SK-N-SH (cell line): ENCODE results near the gene CHST3. TPM values are rescaled to one million over a fixed set of nuclear protein-coding genes. Genes with fewer than 3 reads are reported as not detected.

Experiments used
- CTCF ChIA-PET: fragments of 300-600, 350-600 bp; formaldehyde crosslinking; extraction: SDS; loops from one replicate; lab custom pipeline; 2021; lab: Yijun Ruan, JAX
- POLR2A ChIA-PET: fragments of 350-600 bp; sonication (Branson Sonifier 250); formaldehyde crosslinking; extraction: SDS; loops from one replicate; lab custom pipeline; 2020; ENCODE audit warnings: antibody characterized with exemption, inconsistent platforms; lab: Yijun Ruan, JAX
- DNase-seq: peaks from one replicate; pipeline ENCODE4 v3.0.0; 2012
- H2AFZ ChIP-seq: fragments of 200-600 bp; sonication (generic); 2 replicates; pipeline ENCODE4 v1.8.1; 2016; ENCODE audit warnings: antibody characterized with exemption, mild to moderate bottlenecking, low read depth
- H3F3A ChIP-seq: fragments of 200-600 bp; sonication (generic); replicated peaks from 2 replicates; pipeline ENCODE3; 2016; ENCODE audit warnings: antibody characterized with exemption, mild to moderate bottlenecking; ENCODE audit not compliant: insufficient read depth
- H3K27ac ChIP-seq, 2 experiments: fragments of 200-500 bp in 1 of 2; fragments of 200-600 bp in 1 of 2; sonication (Bioruptor generic) in 1 of 2; sonication (generic), shearing (Covaris generic) in 1 of 2; 2 replicates each; pipeline versions ENCODE4 v1.5.1 to v1.6.1; 2014 to 2016; ENCODE audit warnings: low read depth in 2 of 2, inconsistent platforms in 1 of 2, low read length in 1 of 2, mild to moderate bottlenecking in 1 of 2, mixed read lengths in 1 of 2
- H3K27me3 ChIP-seq: fragments of 200-600 bp; sonication (generic), shearing (Covaris generic); 2 replicates; pipeline ENCODE4 v1.6.1; 2016; ENCODE audit warnings: mixed run types; ENCODE audit not compliant: insufficient read depth
- H3K36me3 ChIP-seq, 2 experiments: fragments of 200-500 bp in 1 of 2; fragments of 200-600 bp in 1 of 2; sonication (Bioruptor generic) in 1 of 2; sonication (generic) in 1 of 2; replicated peaks in 1 of 2; 2 replicates each; pipeline versions ENCODE3 to v1.5.1; 2014 to 2016; ENCODE audit warnings: low read length in 1 of 2, mild to moderate bottlenecking in 1 of 2; ENCODE audit not compliant: insufficient read depth in 2 of 2, control insufficient read depth in 1 of 2
- H3K4me1 ChIP-seq, 2 experiments: fragments of 200-500 bp in 1 of 2; fragments of 200-600 bp in 1 of 2; sonication (Bioruptor generic) in 1 of 2; sonication (generic), shearing (Covaris generic) in 1 of 2; 2 replicates each; pipeline versions ENCODE4 v1.5.1 to v1.6.1; 2014 to 2016; ENCODE audit warnings: low read depth in 1 of 2, low read length in 1 of 2, mixed run types in 1 of 2; ENCODE audit not compliant: insufficient read depth in 2 of 2, control insufficient read depth in 1 of 2
- H3K4me2 ChIP-seq: fragments of 200-600 bp; sonication (generic), shearing (Covaris generic); 2 replicates; pipeline ENCODE4 v1.6.1; 2017; ENCODE audit warnings: mixed run types
- H3K4me3 ChIP-seq, 2 experiments: fragments of 200-500 bp in 1 of 2; fragments of 200-600 bp in 1 of 2; sonication (Bioruptor generic) in 1 of 2; sonication (generic), shearing (Covaris generic) in 1 of 2; 2 replicates each; pipeline versions ENCODE4 v1.5.1 to v1.8.1; 2014 to 2016; ENCODE audit warnings: low read depth in 2 of 2, inconsistent platforms in 1 of 2, low read length in 1 of 2, mild to moderate bottlenecking in 1 of 2, mixed read lengths in 1 of 2, moderate library complexity in 1 of 2
- H3K79me2 ChIP-seq: fragments of 200-600 bp; sonication (generic); 2 replicates; pipeline ENCODE4 v1.8.1; 2017; ENCODE audit warnings: mild to moderate bottlenecking; ENCODE audit not compliant: insufficient read depth
- H3K9ac ChIP-seq: fragments of 200-600 bp; sonication (generic); 2 replicates; pipeline ENCODE4 v1.6.1; 2017; ENCODE audit warnings: mixed run types
- H3K9me2 ChIP-seq: fragments of 200-600 bp; sonication (generic); 2 replicates; pipeline ENCODE4 v1.6.1; 2017; ENCODE audit warnings: mixed run types
- H3K9me3 ChIP-seq: fragments of 200-600 bp; sonication (generic); 2 replicates; pipeline ENCODE4 v1.6.1; 2017; ENCODE audit warnings: mixed run types, mild to moderate bottlenecking, moderate library complexity
- H4K20me1 ChIP-seq: fragments of 200-600 bp; sonication (generic); 2 replicates; pipeline ENCODE4 v1.6.1; 2017; ENCODE audit warnings: mild to moderate bottlenecking, mixed run types; ENCODE audit not compliant: insufficient read depth
- EP300 ChIP-seq, 2 experiments: IDR thresholded peaks; 2 replicates each; pipeline versions ENCODE4 v1.4.0 to v1.6.1; 2012; ENCODE audit warnings: borderline replicate concordance in 1 of 2, low read depth in 1 of 2, low read length in 1 of 2
- EZH2phosphoT487 ChIP-seq: fragments of 200-600 bp; sonication (generic); IDR thresholded peaks from 2 replicates; pipeline ENCODE4 v1.6.1; 2017; ENCODE audit warnings: low read depth, mixed run types, mild to moderate bottlenecking, antibody characterized with exemption, moderate library complexity, borderline replicate concordance
- FOXM1 ChIP-seq: IDR thresholded peaks from 2 replicates; pipeline ENCODE4 v1.4.0; 2012; ENCODE audit warnings: low read depth, mild to moderate bottlenecking
- GABPA ChIP-seq: IDR thresholded peaks from 2 replicates; pipeline ENCODE4 v1.4.0; 2012; ENCODE audit warnings: low read depth, mild to moderate bottlenecking
- GATA2 ChIP-seq: sonication (generic); formaldehyde crosslinking; IDR thresholded peaks from 2 replicates; pipeline ENCODE4 v1.5.0; 2020; ENCODE audit warnings: mild to moderate bottlenecking, missing genetic modification reagents
- JUND ChIP-seq: IDR thresholded peaks from 2 replicates; pipeline ENCODE4 v1.4.0; 2012
- MEF2A ChIP-seq: IDR thresholded peaks from 2 replicates; pipeline ENCODE4 v1.4.0; 2012; ENCODE audit warnings: low read depth, borderline replicate concordance
- NFIC ChIP-seq: IDR thresholded peaks from 2 replicates; pipeline ENCODE4 v1.4.0; 2012; ENCODE audit warnings: borderline replicate concordance
- NRF1 ChIP-seq: IDR thresholded peaks from 2 replicates; pipeline ENCODE4 v1.6.1; 2012; ENCODE audit warnings: low read depth, mild to moderate bottlenecking, low read length
- POLR2AphosphoS5 ChIP-seq: IDR thresholded peaks from 2 replicates; pipeline ENCODE4 v1.6.1; 2012; ENCODE audit warnings: low read depth, low read length
- RAD21 ChIP-seq: IDR thresholded peaks from 2 replicates; pipeline ENCODE4 v1.6.1; 2012; ENCODE audit warnings: mild to moderate bottlenecking, low read length
- RXRA ChIP-seq: IDR thresholded peaks from 2 replicates; pipeline ENCODE4 v1.4.0; 2012; ENCODE audit warnings: low read depth, mild to moderate bottlenecking, borderline replicate concordance
- SMC3 ChIP-seq: IDR thresholded peaks from 2 replicates; pipeline ENCODE4 v1.6.1; 2012; ENCODE audit warnings: low read depth, low read length, improper control_type of control experiment
- TAF1 ChIP-seq: IDR thresholded peaks from 2 replicates; pipeline ENCODE4 v1.6.1; 2012; ENCODE audit warnings: low read depth, mild to moderate bottlenecking, low read length, moderate library complexity, borderline replicate concordance
- TCF12 ChIP-seq: IDR thresholded peaks from 2 replicates; pipeline ENCODE4 v1.4.0; 2012
- TEAD4 ChIP-seq: IDR thresholded peaks from 2 replicates; pipeline ENCODE4 v1.4.0; 2012; ENCODE audit warnings: mild to moderate bottlenecking, borderline replicate concordance; ENCODE audit not compliant: insufficient read depth
- WGBS: methylation state at CpG from one replicate; pipeline ENCODE4 v1.1.6; 2017; ENCODE audit warnings: low lambda C conversion rate; 5-methylcytosine and 5-hydroxymethylcytosine counted together
- polyA plus RNA-seq, 3 experiments: library from polyadenylated mRNA; depleted of rRNA; stranded (reverse); fragments of >200 nt; gene quantifications; 2 replicates each; pipeline ENCODE4 v1.2.3, GENCODE V29; 2012
- TF ChIP-seq, protein P1 (sequence below): IDR thresholded peaks from 2 replicates; pipeline ENCODE4 v1.4.0; 2012; ENCODE audit warnings: low read depth, borderline replicate concordance
- TF ChIP-seq, protein P2 (sequence below): IDR thresholded peaks from 2 replicates; pipeline ENCODE4 v1.4.0; 2012; ENCODE audit warnings: low read depth
- TF ChIP-seq, protein P3 (sequence below): fragments of 150-350 bp; IDR thresholded peaks from 2 replicates; pipeline ENCODE4 v1.6.1; 2016; ENCODE audit warnings: mild to moderate bottlenecking, low read depth, low read length
- TF ChIP-seq, protein P4 (sequence below): IDR thresholded peaks from 2 replicates; pipeline ENCODE4; 2012

Gene CHST3
- polyA plus RNA-seq, 1 of the 3 experiments (the other 2 are of a cell fraction): 6.0 TPM

DNA sequence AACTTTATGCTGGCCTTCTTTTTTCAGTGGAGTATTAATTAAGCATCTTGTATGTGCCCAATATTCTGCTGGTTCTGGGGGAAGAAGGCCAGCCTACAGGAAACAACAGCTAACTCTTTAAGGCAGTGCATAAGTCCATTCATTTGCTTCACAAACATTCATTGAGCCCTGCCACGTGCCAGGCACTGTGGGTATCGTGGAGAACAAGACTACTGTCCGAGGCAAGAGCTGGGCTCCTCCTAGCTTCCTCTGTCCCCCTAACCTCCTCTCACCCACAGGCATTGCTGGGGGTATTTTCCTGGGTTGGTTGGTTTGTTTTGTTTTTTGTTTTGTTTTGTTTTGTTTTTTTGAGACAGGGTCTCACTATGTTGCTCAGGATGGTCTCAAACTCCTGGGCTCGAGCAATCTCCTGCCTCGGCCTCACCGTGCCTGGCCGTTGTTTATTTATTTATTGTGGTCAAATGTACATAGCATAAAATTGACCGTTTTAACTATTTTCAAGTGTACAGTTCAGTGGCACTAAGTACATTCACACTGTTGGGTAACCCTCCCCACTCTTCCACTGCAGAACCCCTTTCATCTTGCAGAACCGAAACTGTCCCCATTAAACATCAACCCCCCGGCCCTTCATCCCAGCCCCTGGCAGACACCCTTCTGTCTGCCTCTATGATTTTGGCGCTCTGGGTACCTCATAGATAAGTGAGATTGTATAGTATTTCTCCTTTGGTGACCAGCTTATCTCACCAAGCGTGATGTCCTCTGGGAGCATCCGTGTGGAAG lies 32.6 kb downstream of the CHST3 start:
- Histone ChIP-seq H3K79me2 (peaks cover 82% of the 10 kb centered on the region), H2AFZ (no peak overlapping the region), H3K9ac (no peak overlapping the region), H3K4me2 (no peak overlapping the region), H3K27ac (no peak overlapping the region), H3K27me3 (no peaks in the 10 kb centered on the region), H3K9me3 (no peaks in the 10 kb centered on the region), H4K20me1 (0 out of 2 replicates have a peak, but pooled peaks cover 5% of the 10 kb centered on the region), H3K4me3 (no peak overlapping the region), H3K36me3 (no peaks in the 10 kb centered on the region), H3F3A (peaks cover 4% of the 10 kb centered on the region), H3K4me1 (peaks cover 19 to 38% of the 10 kb centered on the region in 2 experiments), H3K9me2 (no peaks in the 10 kb centered on the region)
- no peak for TF ChIP-seq RXRA
- no peak for TF ChIP-seq FOXM1
- TF ChIP-seq, protein P1, sequence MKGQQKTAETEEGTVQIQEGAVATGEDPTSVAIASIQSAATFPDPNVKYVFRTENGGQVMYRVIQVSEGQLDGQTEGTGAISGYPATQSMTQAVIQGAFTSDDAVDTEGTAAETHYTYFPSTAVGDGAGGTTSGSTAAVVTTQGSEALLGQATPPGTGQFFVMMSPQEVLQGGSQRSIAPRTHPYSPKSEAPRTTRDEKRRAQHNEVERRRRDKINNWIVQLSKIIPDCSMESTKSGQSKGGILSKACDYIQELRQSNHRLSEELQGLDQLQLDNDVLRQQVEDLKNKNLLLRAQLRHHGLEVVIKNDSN: no peak
- no peak for TF ChIP-seq NFIC
- no peak for TF ChIP-seq GATA2 (CRISPR knock-in tag)
- 95% methylated on average over 13 of the region's 13 CpGs for WGBS
- CTCF ChIA-PET: interaction anchor here (2.4 to 3.1 kb wide), 3 partner anchors 39 to 52 kb away, joined by 6 to 22 read pairs (median 12); no protein-coding TSS in a partner anchor
- DNase-seq: no peak
- POLR2A ChIA-PET: interaction anchor here (0.8 kb wide), 1 partner anchor 14 kb away, joined by 3 read pairs; no protein-coding TSS in a partner anchor

DNA sequence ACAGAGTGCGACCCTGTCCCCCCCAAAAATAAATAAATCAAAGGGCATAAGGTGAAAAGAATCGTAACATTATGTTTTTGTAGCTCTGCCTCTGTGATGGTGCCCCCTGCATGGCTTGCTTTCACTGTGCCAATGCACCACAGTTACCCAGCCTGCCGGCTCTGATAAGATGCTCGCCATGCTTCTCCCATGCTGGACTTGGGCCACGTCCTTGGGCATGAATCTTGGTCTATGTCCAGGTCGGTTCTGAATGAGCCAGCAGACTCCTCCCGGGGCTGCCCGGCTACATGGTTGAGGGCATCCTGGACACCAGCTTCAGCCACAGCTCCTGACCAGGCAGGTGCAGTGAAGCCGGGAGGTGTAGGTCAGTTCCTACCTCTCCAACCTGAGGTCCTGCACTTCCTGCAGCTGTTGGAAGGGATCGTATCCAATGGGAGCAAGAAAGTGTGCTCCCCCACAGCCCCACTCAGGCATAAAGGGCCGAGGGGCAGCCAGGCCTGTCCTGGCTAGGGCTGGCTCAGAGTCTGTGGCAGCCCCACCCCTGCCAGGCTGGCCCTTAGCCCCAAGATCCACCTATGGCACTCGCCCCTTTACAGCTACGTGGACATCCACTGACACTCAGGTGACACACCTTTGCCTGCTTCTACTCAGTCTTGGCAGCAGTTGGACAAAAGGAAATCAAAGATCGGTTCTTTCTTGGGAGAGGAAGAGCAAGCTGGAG lies 34.1 kb downstream of the CHST3 start:
- peaks cover 19 to 38% of the 10 kb centered on the region in 2 experiments for H3K4me1 ChIP-seq
- H2AFZ ChIP-seq: no peak overlapping the region

More for the DNA sequence above, 34.1 kb downstream of the CHST3 start:
- peaks cover 4% of the 10 kb centered on the region for H3F3A ChIP-seq
- H3K9me2 ChIP-seq: no peaks in the 10 kb centered on the region
- ChIA-PET POLR2A (interaction anchor here (1.0 to 1.7 kb wide), 5 partner anchors 11 to 275 kb away, joined by 3 to 10 read pairs (median 6); partner anchors contain the start of genes CHST3 and DDIT4), CTCF (interaction anchor here (0.8 to 3.1 kb wide), 12 partner anchors 10 to 339 kb away, joined by 3 to 22 read pairs (median 4); partner anchors contain the start of gene CHST3)
- peak overlapping the region; percentile 74 for H3K4me2 ChIP-seq
- no peaks in the 10 kb centered on the region for H4K20me1 ChIP-seq
- no peaks in the 10 kb centered on the region for H3K36me3 ChIP-seq
- no peak for DNase-seq
- peak overlapping the region; percentile 80 to 90 for H3K27ac ChIP-seq
- 60% methylated on average over 9 of the region's 14 CpGs for WGBS
- H3K9ac ChIP-seq: 0 out of 2 replicates have a peak overlapping the region, but pooled peaks have one; percentile 18
- H3K9me3 ChIP-seq: no peaks in the 10 kb centered on the region
- no peak for TF ChIP-seq JUND
- TF ChIP-seq RAD21: no peak
- TF ChIP-seq, protein P2, sequence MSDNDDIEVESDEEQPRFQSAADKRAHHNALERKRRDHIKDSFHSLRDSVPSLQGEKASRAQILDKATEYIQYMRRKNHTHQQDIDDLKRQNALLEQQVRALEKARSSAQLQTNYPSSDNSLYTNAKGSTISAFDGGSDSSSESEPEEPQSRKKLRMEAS: no peak
- TF ChIP-seq EZH2phosphoT487: no peak
- TF ChIP-seq SMC3: no peak
- no peak for TF ChIP-seq NFIC
- no peak for TF ChIP-seq TCF12
- TF ChIP-seq MEF2A: no peak
- TF ChIP-seq RXRA: no peak
- TF ChIP-seq, protein P3, sequence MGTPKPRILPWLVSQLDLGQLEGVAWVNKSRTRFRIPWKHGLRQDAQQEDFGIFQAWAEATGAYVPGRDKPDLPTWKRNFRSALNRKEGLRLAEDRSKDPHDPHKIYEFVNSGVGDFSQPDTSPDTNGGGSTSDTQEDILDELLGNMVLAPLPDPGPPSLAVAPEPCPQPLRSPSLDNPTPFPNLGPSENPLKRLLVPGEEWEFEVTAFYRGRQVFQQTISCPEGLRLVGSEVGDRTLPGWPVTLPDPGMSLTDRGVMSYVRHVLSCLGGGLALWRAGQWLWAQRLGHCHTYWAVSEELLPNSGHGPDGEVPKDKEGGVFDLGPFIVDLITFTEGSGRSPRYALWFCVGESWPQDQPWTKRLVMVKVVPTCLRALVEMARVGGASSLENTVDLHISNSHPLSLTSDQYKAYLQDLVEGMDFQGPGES: no peak
- no peak for TF ChIP-seq TEAD4
- TF ChIP-seq NRF1: no peak
- no peak for TF ChIP-seq POLR2AphosphoS5
- TF ChIP-seq GABPA: no peak
- no peak for TF ChIP-seq EP300 (IDR thresholded peaks at IDR 0.05; ENCODE audit: borderline replicate concordance in 1 of 2, low read depth in 1 of 2, low read length in 1 of 2)
- TF ChIP-seq TAF1: no peak
- TF ChIP-seq, protein P4, sequence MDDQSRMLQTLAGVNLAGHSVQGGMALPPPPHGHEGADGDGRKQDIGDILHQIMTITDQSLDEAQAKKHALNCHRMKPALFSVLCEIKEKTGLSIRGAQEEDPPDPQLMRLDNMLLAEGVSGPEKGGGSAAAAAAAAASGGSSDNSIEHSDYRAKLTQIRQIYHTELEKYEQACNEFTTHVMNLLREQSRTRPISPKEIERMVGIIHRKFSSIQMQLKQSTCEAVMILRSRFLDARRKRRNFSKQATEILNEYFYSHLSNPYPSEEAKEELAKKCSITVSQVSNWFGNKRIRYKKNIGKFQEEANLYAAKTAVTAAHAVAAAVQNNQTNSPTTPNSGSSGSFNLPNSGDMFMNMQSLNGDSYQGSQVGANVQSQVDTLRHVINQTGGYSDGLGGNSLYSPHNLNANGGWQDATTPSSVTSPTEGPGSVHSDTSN: no peak
- peaks cover 84% of the 10 kb centered on the region for H3K79me2 ChIP-seq
- H3K4me3 ChIP-seq: no peak overlapping the region
- no peaks in the 10 kb centered on the region for H3K27me3 ChIP-seq
